ENCODE measurements around the gene SLC45A1.

SLC45A1 gene

DNA sequence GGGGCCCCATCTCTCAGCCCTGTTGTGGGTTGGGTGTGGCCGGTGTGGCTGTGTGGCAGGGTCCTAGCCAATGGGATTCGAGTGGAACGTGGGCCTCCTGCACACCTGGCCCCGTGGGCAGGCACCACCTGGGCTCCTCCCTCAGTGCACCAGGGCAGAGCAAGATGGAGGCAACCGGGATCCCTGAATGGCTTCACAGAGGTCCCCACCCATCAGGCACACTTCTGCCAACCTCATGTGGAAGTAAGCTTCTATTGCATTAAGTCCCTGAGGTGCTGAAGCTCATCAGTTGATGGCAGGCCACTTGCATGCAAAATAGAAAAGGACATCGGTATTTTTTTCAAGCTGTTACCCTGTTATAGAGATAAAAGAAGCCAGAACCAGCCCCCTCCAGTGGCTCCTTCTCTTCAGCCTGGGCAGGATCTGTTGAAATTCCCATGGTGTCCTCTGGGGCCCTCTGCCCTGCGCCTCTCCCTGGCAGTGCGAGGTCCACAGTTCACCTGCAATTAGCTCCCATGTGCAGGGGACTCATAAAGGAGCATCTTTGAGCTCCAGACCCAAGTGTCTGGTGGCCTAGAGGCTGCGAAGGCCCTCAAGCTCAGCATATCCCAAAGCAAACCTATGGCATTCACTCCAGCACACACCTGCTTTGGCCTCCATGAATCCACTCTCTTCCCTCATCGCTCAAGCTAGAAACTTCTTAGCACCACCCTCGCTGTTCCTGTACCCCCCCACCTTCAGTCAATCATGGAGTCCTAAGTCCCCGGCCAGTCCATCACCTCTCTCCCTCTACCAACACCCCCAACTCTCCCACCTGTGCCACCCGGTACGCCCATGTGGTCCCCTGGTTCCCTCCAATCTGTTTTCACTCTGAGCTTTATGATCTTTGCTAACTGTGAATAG, 2.1 kb upstream of the SLC45A1 start:
- H3K36me3 Mint-ChIP-seq (ENCODE audit: insufficient read depth) = no peaks in the 10 kb centered on the region
- ATAC-seq (replicated peaks) = no peak
- H3K4me3 Mint-ChIP-seq = no peak overlapping the region
- H3K4me1 Mint-ChIP-seq (ENCODE audit: low read depth in 2 of 2) = peaks cover 15 to 23% of the 10 kb centered on the region in 2 donors
- H3K27ac Mint-ChIP-seq = no peak overlapping the region
- no peaks in the 10 kb centered on the region for H3K9me3 Mint-ChIP-seq
- DNase-seq = no peak
- H3K27me3 Mint-ChIP-seq = peaks cover 20 to 39% of the 10 kb centered on the region in 2 donors

DNA sequence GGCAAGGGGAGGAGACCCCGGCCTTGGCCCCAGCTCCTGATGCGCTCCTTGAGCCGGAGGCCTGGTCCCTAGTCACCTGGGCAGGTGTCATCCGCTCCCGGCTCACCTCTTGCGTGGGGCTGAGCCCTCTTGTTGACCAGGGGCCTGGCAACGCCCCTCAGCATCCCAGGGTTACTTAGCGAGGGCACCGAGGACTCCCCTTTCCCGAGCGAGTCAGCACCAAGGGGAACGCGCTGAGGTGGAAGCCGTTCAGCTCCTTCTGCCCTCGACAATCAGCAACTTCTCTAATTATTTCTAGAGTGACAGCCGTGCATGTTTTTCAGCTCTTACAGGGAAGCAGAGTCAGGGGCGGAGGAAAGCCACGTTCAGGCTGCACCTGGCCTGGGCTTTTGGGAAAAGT, 522 bp downstream of the SLC45A1 start:
- peaks cover 20 to 38% of the 10 kb centered on the region in 2 donors for H3K27me3 Mint-ChIP-seq
- H3K36me3 Mint-ChIP-seq (ENCODE audit: insufficient read depth) = no peaks in the 10 kb centered on the region
- peaks cover 0 to 2% of the 10 kb centered on the region in 2 donors for H3K9me3 Mint-ChIP-seq
- ATAC-seq (replicated peaks) = no peak
- no peak for DNase-seq
- peaks cover 15 to 23% of the 10 kb centered on the region in 2 donors for H3K4me1 Mint-ChIP-seq (ENCODE audit: low read depth in 2 of 2)
- no peak overlapping the region for H3K27ac Mint-ChIP-seq
- peak overlapping the region; percentile 74 to 80 for H3K4me3 Mint-ChIP-seq

- no peak overlapping the region for H3K27ac Mint-ChIP-seq
- H3K4me1 Mint-ChIP-seq (ENCODE audit: low read depth in 2 of 2) = peaks cover 3 to 9% of the 10 kb centered on the region in 2 donors
- peaks cover 3 to 6% of the 10 kb centered on the region in 2 donors for H3K27me3 Mint-ChIP-seq
- no peak overlapping the region for H3K4me3 Mint-ChIP-seq
- peaks cover 1% of the 10 kb centered on the region for H3K36me3 Mint-ChIP-seq (ENCODE audit: insufficient read depth)
- H3K9me3 Mint-ChIP-seq = peaks cover 0 to 2% of the 10 kb centered on the region in 2 donors
- no peak for ATAC-seq (replicated peaks)
- DNase-seq = no peak
Observed at GRCh38 chr1:8321612-8322011, 3.7 kb downstream of the SLC45A1 start.

DNA sequence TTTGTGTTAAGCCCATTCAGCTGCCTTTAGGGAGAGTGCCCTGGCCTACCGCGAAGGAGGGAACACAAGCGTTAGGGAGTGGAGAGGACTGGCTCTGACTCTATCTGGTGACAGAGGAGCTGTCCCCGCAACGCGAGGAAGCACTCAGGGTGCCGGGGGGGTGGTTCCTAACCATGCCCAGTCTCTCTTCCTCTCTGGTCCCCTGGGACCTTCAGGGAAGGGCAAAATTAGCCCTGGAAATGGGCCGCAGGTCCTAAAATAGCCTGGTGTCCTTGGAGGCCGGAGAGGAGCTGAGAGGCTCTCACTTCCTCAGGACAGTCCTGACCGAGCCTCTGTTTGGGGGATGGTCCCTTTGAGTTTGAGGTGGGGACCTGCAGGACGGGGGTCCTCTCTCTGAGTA, 5.8 kb downstream of the SLC45A1 start:
- peaks cover 0 to 2% of the 10 kb centered on the region in 2 donors for H3K9me3 Mint-ChIP-seq
- H3K4me3 Mint-ChIP-seq = no peak overlapping the region
- ATAC-seq (replicated peaks) (no peak), DNase-seq (no peak)
- H3K36me3 Mint-ChIP-seq (ENCODE audit: insufficient read depth) = peaks cover 4% of the 10 kb centered on the region
- no peak overlapping the region for H3K27ac Mint-ChIP-seq
- no peaks in the 10 kb centered on the region for H3K27me3 Mint-ChIP-seq
- H3K4me1 Mint-ChIP-seq (ENCODE audit: low read depth in 2 of 2) = peaks cover 0 to under 1% of the 10 kb centered on the region in 2 donors

DNA sequence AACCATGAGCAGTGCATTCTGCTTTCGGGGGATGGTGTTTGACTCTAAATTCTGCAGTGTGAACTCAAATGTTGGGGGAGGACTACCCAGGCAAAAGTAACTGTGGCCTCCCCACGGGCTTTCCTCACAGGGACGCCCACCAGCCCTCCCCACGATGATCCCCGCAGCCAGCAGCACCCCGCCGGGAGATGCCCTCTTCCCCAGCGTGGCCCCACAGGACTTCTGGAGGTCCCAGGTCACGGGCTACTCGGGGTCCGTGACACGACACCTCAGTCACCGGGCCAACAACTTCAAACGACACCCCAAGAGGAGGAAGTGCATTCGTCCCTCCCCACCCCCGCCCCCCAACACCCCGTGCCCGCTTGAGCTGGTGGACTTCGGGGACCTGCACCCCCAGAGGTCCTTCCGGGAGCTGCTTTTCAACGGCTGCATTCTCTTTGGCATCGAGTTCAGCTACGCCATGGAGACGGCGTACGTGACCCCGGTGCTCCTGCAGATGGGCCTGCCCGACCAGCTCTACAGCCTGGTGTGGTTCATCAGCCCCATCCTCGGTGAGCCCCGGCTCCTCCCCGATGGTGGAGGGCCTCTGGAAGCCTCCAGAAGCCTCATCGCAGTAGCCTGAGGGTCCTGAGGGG, 6.4 kb downstream of the SLC45A1 start:
- Mint-ChIP-seq H3K4me1 (ENCODE audit: low read depth in 2 of 2) (no peaks in the 10 kb centered on the region), H3K4me3 (no peak overlapping the region), H3K36me3 (ENCODE audit: insufficient read depth) (peaks cover 5% of the 10 kb centered on the region), H3K27ac (no peak overlapping the region), H3K27me3 (no peaks in the 10 kb centered on the region), H3K9me3 (peaks cover 0 to 2% of the 10 kb centered on the region in 2 donors)
- ATAC-seq (replicated peaks) = no peak
- DNase-seq = no peak

DNA sequence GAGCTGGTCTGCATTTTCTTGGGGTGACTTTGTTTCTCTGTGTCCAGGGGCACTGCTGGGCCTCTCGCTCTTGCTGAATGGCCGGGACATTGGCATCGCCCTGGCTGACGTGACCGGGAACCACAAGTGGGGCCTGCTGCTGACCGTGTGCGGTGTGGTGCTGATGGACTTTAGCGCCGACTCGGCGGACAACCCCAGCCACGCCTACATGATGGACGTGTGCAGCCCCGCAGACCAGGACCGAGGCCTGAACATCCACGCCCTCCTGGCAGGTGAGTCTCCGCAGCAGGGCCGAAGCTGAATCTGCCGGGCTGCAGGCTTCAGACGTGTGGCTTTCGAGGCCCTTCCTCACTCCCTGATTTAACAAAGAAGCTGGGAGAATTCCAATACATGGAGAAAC, 7.9 kb downstream of the SLC45A1 start:
- peaks cover 16% of the 10 kb centered on the region for H3K36me3 Mint-ChIP-seq (ENCODE audit: insufficient read depth)
- H3K27ac Mint-ChIP-seq = no peak overlapping the region
- no peak for ATAC-seq (replicated peaks)
- H3K4me1 Mint-ChIP-seq (ENCODE audit: low read depth in 2 of 2) = no peaks in the 10 kb centered on the region
- H3K27me3 Mint-ChIP-seq = no peaks in the 10 kb centered on the region
- H3K4me3 Mint-ChIP-seq = no peak overlapping the region
- H3K9me3 Mint-ChIP-seq = peaks cover 0 to 2% of the 10 kb centered on the region in 2 donors
- DNase-seq = no peak

DNA sequence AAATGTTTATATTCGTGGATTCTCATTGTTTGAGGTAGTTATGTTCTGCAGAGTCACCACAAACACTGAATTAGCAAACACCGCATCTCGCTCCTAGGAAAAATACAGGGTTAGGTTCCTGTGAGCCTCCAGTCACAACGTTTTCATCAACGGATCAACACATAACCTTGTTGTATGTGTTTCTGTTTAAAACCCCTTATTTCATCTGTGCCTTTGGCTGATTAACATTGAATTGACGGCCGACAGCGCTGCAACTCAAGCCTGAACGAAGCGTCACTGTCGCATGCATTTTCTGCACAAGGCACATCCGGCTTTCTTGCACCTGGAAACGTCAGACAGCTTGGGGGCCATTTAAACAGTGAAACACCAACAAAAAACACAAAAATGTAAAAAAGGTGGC, 8.4 kb downstream of the SLC45A1 start:
- Mint-ChIP-seq H3K4me1 (ENCODE audit: low read depth in 2 of 2) (no peaks in the 10 kb centered on the region), H3K27me3 (no peaks in the 10 kb centered on the region)
- no peak for ATAC-seq (replicated peaks)

GRCh38 chr1:8328271-8328670, 10.4 kb downstream of the SLC45A1 start:
- Mint-ChIP-seq H3K27ac (no peak overlapping the region), H3K4me1 (ENCODE audit: low read depth in 2 of 2) (no peaks in the 10 kb centered on the region), H3K9me3 (no peaks in the 10 kb centered on the region), H3K36me3 (ENCODE audit: insufficient read depth) (peaks cover 30% of the 10 kb centered on the region), H3K27me3 (no peaks in the 10 kb centered on the region), H3K4me3 (no peak overlapping the region)
- DNase-seq (no peak), ATAC-seq (replicated peaks) (no peak)

More for the DNA sequence above, 8.4 kb downstream of the SLC45A1 start:
- Mint-ChIP-seq H3K36me3 (ENCODE audit: insufficient read depth) (peaks cover 19% of the 10 kb centered on the region), H3K4me3 (no peak overlapping the region), H3K27ac (no peak overlapping the region), H3K9me3 (peaks cover 0 to 2% of the 10 kb centered on the region in 2 donors)
- no peak for DNase-seq

GRCh38 chr1:8329439-8329838, 11.5 kb downstream of the SLC45A1 start:
- DNase-seq (no peak), ATAC-seq (replicated peaks) (no peak)
- Mint-ChIP-seq H3K4me3 (no peak overlapping the region), H3K9me3 (no peaks in the 10 kb centered on the region), H3K27ac (peak overlapping the region in 1 of 2 donors; percentile 88), H3K36me3 (ENCODE audit: insufficient read depth) (peaks cover 30% of the 10 kb centered on the region), H3K27me3 (no peaks in the 10 kb centered on the region), H3K4me1 (ENCODE audit: low read depth in 2 of 2) (no peaks in the 10 kb centered on the region)

DNA sequence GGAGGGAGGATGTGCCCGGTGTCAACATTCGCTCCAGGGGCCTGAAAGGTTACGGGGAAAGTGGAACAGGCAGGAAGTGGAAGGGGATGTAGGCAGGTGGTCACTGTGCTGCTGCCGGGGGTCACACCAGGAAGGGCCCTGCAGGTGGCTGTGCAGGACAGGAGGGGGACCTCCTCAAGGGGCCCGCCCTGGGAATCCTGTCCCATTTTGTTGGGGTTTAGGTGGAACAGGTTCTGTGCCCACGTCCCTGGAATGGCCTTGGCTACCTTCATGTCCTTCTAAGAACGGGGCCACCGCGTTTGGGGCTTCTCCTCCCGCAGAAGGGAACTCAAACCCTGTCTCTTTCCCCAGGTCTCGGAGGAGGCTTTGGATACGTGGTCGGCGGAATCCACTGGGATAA, 11.9 kb downstream of the SLC45A1 start:
- no peak for ATAC-seq (replicated peaks)
- H3K36me3 Mint-ChIP-seq (ENCODE audit: insufficient read depth) = peaks cover 30% of the 10 kb centered on the region
- no peaks in the 10 kb centered on the region for H3K9me3 Mint-ChIP-seq
- no peak overlapping the region for H3K4me3 Mint-ChIP-seq
- DNase-seq = no peak
- H3K27ac Mint-ChIP-seq = peak overlapping the region in 1 of 2 donors; percentile 88
- H3K4me1 Mint-ChIP-seq (ENCODE audit: low read depth in 2 of 2) = no peaks in the 10 kb centered on the region
- H3K27me3 Mint-ChIP-seq = no peaks in the 10 kb centered on the region

DNA sequence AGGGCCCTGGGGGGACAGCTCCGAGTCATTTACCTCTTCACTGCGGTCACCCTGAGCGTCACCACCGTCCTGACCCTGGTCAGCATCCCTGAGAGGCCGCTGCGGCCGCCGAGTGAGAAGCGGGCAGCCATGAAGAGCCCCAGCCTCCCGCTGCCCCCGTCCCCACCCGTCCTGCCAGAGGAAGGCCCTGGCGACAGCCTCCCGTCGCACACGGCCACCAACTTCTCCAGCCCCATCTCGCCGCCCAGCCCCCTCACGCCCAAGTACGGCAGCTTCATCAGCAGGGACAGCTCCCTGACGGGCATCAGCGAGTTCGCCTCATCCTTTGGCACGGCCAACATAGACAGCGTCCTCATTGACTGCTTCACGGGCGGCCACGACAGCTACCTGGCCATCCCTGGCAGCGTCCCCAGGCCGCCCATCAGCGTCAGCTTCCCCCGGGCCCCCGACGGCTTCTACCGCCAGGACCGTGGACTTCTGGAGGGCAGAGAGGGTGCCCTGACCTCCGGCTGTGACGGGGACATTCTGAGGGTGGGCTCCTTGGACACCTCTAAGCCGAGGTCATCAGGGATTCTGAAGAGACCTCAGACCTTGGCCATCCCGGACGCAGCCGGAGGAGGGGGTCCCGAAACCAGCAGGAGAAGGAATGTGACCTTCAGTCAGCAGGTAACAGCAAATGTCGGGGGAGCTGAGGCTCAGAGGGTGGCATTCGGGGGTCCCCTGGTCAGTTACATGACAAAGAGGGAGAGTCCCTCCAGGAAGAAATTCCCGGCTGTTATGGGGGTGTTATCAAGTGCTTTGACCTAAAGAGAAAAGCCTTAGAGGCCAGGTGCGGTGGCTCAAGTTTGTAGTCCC, 12.6 kb downstream of the SLC45A1 start:
- ATAC-seq (replicated peaks) = no peak

GRCh38 chr1:8332806-8333205, 14.9 kb downstream of the SLC45A1 start:
- DNase-seq (no peak), ATAC-seq (replicated peaks) (no peak)
- Mint-ChIP-seq H3K4me1 (ENCODE audit: low read depth in 2 of 2) (no peaks in the 10 kb centered on the region), H3K4me3 (no peak overlapping the region), H3K9me3 (peaks cover 0 to 1% of the 10 kb centered on the region in 2 donors), H3K27ac (no peak overlapping the region), H3K36me3 (ENCODE audit: insufficient read depth) (peaks cover 25% of the 10 kb centered on the region), H3K27me3 (no peaks in the 10 kb centered on the region)

More for the DNA sequence above, 12.6 kb downstream of the SLC45A1 start:
- no peaks in the 10 kb centered on the region for H3K9me3 Mint-ChIP-seq
- peaks cover 30% of the 10 kb centered on the region for H3K36me3 Mint-ChIP-seq (ENCODE audit: insufficient read depth)
- no peaks in the 10 kb centered on the region for H3K4me1 Mint-ChIP-seq (ENCODE audit: low read depth in 2 of 2)
- no peaks in the 10 kb centered on the region for H3K27me3 Mint-ChIP-seq
- H3K4me3 Mint-ChIP-seq = peak overlapping the region; percentile 22 to 51
- DNase-seq = no peak
- H3K27ac Mint-ChIP-seq = peak overlapping the region; percentile 62 to 87

GRCh38 chr1:8333246-8333987, 15.5 kb downstream of the SLC45A1 start:
- DNase-seq (no peak), ATAC-seq (replicated peaks) (no peak)
- Mint-ChIP-seq H3K4me1 (ENCODE audit: low read depth in 2 of 2) (no peaks in the 10 kb centered on the region), H3K4me3 (no peak overlapping the region), H3K27ac (no peak overlapping the region), H3K9me3 (peaks cover 0 to 1% of the 10 kb centered on the region in 2 donors), H3K36me3 (ENCODE audit: insufficient read depth) (peaks cover 25% of the 10 kb centered on the region), H3K27me3 (no peaks in the 10 kb centered on the region)

Data from effector memory CD8-positive, alpha-beta T cell (primary cell).